Ovary (tissue), 3 donors: Measurements from ENCODE around the gene WDR26.

Experiments used
- CTCF ChIP-seq, 3 donors: fragments of 450-650 bp in 2 of 3; fragments of 200-600 bp in 1 of 3; IDR thresholded peaks; one replicate each; pipeline versions ENCODE4 v1.5.1 to v1.8.0; 2016 to 2022; ENCODE audit warnings: antibody characterized with exemption in 3 of 3, mild to moderate bottlenecking in 1 of 3
- EP300 ChIP-seq: sonication (generic); formaldehyde crosslinking; IDR thresholded peaks from one replicate; pipeline ENCODE4 v1.6.1; 2017; ENCODE audit warnings: antibody characterized with exemption
- donor health status: DM: no; HTN: no; CAD: no.

DNA sequence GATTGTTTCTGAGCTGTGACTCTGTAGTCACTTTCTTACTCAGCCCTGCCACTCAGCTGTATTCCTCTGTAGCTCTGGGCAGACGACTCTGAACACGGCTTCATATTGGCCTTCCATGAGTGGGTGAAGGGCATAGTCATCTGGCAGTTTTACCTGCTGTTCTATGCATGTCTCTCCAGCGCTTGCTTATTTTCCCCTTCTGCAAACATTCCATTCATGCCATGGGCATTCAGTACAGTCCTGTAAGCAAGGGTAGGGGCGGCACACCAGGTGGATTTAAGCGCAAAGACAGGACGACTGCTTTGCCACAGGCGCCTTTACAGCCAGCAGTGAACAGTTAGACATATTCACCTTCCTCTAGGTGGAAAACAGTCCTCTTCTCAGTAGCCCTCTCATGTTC, 4.4 kb upstream of the WDR26 start:
- TF ChIP-seq CTCF (IDR thresholded peaks at IDR 0.05) (no peak), EP300 (no peak)
